Vagina (tissue), 2 donors: ENCODE measurements around the gene CIAPIN1. TPM values are rescaled to one million over a fixed set of nuclear protein-coding genes. Genes with fewer than 3 reads are reported as not detected.

ENCODE experiments used
- DNase-seq, 2 donors: peaks; one replicate each; pipeline ENCODE4 v3.0.0-alpha.2; 2017; ENCODE audit errors: extremely low spot score in 2 of 2
- H3K27ac ChIP-seq: fragments of 200-600 bp; sonication (generic); one replicate; pipeline ENCODE4 v1.5.1; 2019
- H3K27me3 ChIP-seq: fragments of 200-600 bp; sonication (generic); one replicate; pipeline ENCODE4 v1.5.1; 2019
- H3K36me3 ChIP-seq, 2 donors: fragments of 200-600 bp; sonication (generic); one replicate each; pipeline ENCODE4 v1.5.1; 2017 to 2019
- H3K4me1 ChIP-seq: fragments of 200-600 bp; sonication (generic); one replicate; pipeline ENCODE4 v1.5.1; 2019
- H3K4me3 ChIP-seq, 2 donors: fragments of 200-600 bp; sonication (generic); 1 replicate in 1 of 2; 2 replicates in 1 of 2; pipeline ENCODE4 v1.5.1; 2016 to 2019
- H3K9me3 ChIP-seq: fragments of 200-600 bp; sonication (generic); one replicate; pipeline ENCODE4 v1.5.1; 2019
- POLR2A ChIP-seq, 2 donors: fragments of 450-650 bp; IDR thresholded peaks; one replicate each; pipeline ENCODE4 v1.6.1; 2017; ENCODE audit warnings: antibody characterized with exemption in 2 of 2, mild to moderate bottlenecking in 2 of 2, moderate library complexity in 2 of 2
- POLR2AphosphoS5 ChIP-seq, 2 donors: sonication (generic); formaldehyde crosslinking; IDR thresholded peaks; one replicate each; pipeline ENCODE4 v1.9.0; 2017; ENCODE audit warnings: antibody characterized with exemption in 2 of 2, mild to moderate bottlenecking in 2 of 2, low read depth in 1 of 2; ENCODE audit not compliant: insufficient read depth in 1 of 2
- intact Hi-C: fragments of 100-400 bp; cut with DNase I; formaldehyde crosslinking; loops from one replicate; pipeline ENCODE4 v1.15.1; 2023
- total RNA-seq: library from RNA; depleted of rRNA; stranded (reverse); fragments of >200 nt; gene quantifications from one replicate; pipeline ENCODE4 v1.2.3, GENCODE V29; 2016
- TF ChIP-seq, protein P1 (sequence below), 3 experiments: fragments of 450-650 bp in 2 of 3; fragments of 200-600 bp in 1 of 3; sonication (generic) in 1 of 3; IDR thresholded peaks; one replicate each; pipeline ENCODE4 v1.5.1; 2017 to 2019; ENCODE audit warnings: antibody characterized with exemption in 3 of 3, mild to moderate bottlenecking in 2 of 3, moderate library complexity in 2 of 3

The CIAPIN1 gene
- total RNA-seq, 1 donor from 2014 or later: 28.0 TPM

DNA sequence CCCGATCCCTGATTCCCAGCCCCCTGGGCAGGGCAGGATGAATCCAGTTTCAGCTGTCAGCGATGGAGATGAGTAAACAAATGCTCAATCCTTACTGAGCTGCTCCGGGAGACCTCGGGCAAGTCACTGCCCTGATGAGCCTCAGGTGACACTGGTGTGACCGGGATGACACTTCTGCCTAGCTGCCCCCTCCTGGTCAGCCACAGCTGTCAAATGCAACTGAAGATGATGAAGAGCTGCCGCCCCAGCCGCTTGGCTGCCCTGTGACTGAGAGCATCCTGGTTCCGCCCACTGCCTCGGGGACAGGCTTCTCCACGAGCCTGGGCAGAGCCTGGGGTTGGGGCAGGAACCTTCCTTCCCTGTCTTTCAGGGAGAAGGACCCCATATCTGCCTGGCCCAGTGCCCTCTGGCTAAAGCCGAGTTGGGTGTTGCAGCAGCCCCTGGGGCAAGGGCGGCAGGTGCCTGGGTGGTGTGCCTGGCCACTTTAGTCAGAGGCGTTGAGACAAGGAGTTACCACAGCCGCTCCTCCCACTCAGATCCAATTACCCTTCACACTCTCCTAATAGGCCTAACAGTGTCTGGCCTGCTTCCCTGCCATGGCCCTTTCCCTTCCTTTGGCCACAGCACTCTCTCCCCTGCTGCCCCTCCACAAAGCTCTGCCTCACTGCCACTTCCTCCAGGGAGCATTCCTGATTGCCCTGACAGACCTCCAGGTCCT lies 37.2 kb downstream of the CIAPIN1 start:
- Histone ChIP-seq H3K9me3 (no peaks in the 10 kb centered on the region), H3K4me1 (peaks cover 8% of the 10 kb centered on the region), H3K27ac (no peak overlapping the region), H3K36me3 (no peaks in the 10 kb centered on the region), H3K4me3 (no peak overlapping the region), H3K27me3 (no peaks in the 10 kb centered on the region)
- no peak for DNase-seq
- TF ChIP-seq POLR2AphosphoS5 (IDR thresholded peaks at IDR 0.05; ENCODE audit: insufficient read depth in 1 of 2, low read depth in 1 of 2): no peak
- TF ChIP-seq POLR2A (IDR thresholded peaks at IDR 0.05): no peak
- TF ChIP-seq, protein P1, sequence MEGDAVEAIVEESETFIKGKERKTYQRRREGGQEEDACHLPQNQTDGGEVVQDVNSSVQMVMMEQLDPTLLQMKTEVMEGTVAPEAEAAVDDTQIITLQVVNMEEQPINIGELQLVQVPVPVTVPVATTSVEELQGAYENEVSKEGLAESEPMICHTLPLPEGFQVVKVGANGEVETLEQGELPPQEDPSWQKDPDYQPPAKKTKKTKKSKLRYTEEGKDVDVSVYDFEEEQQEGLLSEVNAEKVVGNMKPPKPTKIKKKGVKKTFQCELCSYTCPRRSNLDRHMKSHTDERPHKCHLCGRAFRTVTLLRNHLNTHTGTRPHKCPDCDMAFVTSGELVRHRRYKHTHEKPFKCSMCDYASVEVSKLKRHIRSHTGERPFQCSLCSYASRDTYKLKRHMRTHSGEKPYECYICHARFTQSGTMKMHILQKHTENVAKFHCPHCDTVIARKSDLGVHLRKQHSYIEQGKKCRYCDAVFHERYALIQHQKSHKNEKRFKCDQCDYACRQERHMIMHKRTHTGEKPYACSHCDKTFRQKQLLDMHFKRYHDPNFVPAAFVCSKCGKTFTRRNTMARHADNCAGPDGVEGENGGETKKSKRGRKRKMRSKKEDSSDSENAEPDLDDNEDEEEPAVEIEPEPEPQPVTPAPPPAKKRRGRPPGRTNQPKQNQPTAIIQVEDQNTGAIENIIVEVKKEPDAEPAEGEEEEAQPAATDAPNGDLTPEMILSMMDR (IDR thresholded peaks at IDR 0.05): no peak
- intact Hi-C loops: no loop called here

DNA sequence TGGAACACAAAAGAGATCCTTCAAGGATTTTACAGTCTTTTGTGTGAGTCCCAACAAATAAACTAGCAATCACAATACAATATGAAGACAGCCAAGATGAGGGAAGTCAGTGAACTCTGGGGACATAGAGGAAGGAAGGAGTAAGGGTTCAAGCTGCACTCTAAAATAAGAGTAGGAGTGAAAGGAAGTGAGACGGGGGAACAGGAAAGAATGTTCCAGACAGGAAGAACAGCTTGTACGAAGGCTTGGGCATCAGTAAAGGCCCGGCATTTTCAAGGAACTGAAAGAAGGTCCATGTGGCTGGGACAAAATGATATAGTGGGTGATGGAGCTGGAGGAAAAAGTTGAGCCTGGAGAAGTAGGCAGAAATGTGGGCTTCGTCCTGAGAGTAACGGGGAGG lies 38.1 kb downstream of the CIAPIN1 start:
- Histone ChIP-seq H3K27ac (no peak overlapping the region), H3K4me3 (no peak overlapping the region), H3K9me3 (no peaks in the 10 kb centered on the region), H3K4me1 (peaks cover 8% of the 10 kb centered on the region), H3K27me3 (no peaks in the 10 kb centered on the region), H3K36me3 (no peaks in the 10 kb centered on the region)
- TF ChIP-seq, protein P1 (IDR thresholded peaks at IDR 0.05): no peak
- peak in 1 of 2 donors; percentile 67 for TF ChIP-seq POLR2AphosphoS5 (IDR thresholded peaks at IDR 0.05; ENCODE audit: insufficient read depth in 1 of 2, low read depth in 1 of 2)
- intact Hi-C loops: no loop called here
- DNase-seq: no peak

DNA sequence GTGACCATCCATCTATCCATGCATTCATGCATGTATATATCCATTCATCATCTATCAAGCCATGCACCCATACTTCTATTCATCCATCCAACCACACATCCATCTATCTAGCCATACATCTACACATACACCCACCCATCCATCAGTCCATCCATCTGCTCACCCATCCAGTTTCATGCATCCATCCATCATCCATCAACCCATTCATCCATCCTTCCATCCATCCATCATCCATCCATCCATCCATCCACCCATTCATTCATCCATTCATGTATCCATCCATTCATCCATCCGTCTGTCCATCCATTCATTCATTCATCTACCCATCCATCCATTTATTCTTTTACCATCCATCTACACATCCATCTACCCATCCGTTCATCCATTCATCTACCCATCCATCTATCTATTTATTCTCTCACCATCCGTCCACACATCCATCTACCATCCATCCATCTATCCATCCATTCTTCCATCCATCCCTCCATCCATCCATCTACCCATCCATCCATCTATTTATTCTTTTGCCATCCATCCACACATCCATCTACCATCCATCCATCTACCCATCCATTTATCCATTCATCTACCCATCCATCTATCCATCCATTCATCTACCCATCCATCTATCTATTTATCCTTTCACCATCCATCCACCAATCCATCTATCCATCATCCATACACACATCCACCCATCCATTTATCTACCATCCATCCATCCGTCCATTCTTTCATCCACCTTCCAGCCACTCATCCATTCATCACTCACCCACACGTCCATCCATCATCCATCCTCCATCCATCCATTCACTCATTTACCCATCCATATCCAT lies 39.4 kb downstream of the CIAPIN1 start:
- DNase-seq: no peak
- Histone ChIP-seq H3K4me1 (peaks cover 8% of the 10 kb centered on the region), H3K27me3 (no peaks in the 10 kb centered on the region), H3K27ac (no peak overlapping the region), H3K9me3 (no peaks in the 10 kb centered on the region), H3K36me3 (no peaks in the 10 kb centered on the region), H3K4me3 (no peak overlapping the region)
- TF ChIP-seq POLR2A (IDR thresholded peaks at IDR 0.05) (no peak), POLR2AphosphoS5 (IDR thresholded peaks at IDR 0.05; ENCODE audit: insufficient read depth in 1 of 2, low read depth in 1 of 2) (no peak)
- TF ChIP-seq, protein P1 (IDR thresholded peaks at IDR 0.05): no peak
- intact Hi-C loops: no loop called here

DNA sequence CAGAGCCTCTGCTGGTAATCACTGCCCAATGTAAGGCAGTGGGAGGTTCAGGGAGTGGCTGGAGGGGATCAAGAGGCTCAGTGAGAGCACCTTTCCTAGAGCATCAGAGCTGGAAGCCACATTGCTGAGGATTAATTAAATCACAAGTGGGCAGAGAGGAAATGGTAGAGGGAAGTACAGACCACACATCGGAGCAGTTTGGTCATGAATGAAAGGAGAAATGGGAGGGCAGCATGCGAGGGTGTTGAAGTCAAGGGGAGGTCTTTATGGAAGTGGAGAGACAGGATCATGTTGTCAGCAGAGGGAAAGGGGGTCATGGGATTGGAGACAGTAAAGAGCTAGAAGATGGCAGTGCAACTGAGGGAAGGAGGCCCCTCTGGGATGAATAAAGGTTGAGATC lies 40.3 kb downstream of the CIAPIN1 start:
- Histone ChIP-seq H3K9me3 (no peaks in the 10 kb centered on the region), H3K27ac (no peak overlapping the region), H3K4me1 (peaks cover 8% of the 10 kb centered on the region), H3K36me3 (no peaks in the 10 kb centered on the region), H3K4me3 (no peak overlapping the region), H3K27me3 (no peaks in the 10 kb centered on the region)
- TF ChIP-seq POLR2A (IDR thresholded peaks at IDR 0.05) (no peak), POLR2AphosphoS5 (IDR thresholded peaks at IDR 0.05; ENCODE audit: insufficient read depth in 1 of 2, low read depth in 1 of 2) (no peak)
- TF ChIP-seq, protein P1 (IDR thresholded peaks at IDR 0.05): no peak
- no peak for DNase-seq
- intact Hi-C loops: no loop called here

DNA sequence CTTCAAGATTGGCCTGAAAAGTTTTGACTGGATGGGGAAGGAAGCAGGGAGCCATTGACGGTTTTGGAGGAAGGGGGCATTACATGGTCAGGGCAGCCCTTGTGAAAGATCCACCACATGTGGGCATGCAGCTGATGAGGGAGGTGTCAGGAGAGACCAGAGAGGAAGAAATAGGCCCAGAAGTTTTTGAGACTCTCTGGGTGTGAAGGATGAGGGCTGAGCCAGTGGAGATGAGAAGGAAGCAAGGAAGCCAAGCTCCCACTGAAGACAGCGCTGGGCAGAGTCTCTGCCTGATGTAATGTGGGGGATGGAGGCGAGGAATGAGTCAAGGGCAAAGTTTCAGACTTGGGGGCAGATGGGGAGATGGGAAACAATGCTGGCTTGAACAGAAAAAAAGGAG lies 42.1 kb downstream of the CIAPIN1 start:
- TF ChIP-seq POLR2A (IDR thresholded peaks at IDR 0.05): no peak
- TF ChIP-seq POLR2AphosphoS5 (IDR thresholded peaks at IDR 0.05; ENCODE audit: insufficient read depth in 1 of 2, low read depth in 1 of 2): no peak
- TF ChIP-seq, protein P1 (IDR thresholded peaks at IDR 0.05): no peak
- Histone ChIP-seq H3K27ac (no peak overlapping the region), H3K9me3 (no peaks in the 10 kb centered on the region), H3K36me3 (no peaks in the 10 kb centered on the region), H3K4me1 (peaks cover 4% of the 10 kb centered on the region), H3K27me3 (no peaks in the 10 kb centered on the region), H3K4me3 (no peak overlapping the region)
- intact Hi-C loops: no loop called here
- no peak for DNase-seq
